K562 (cell line): ENCODE results near the gene APOM. TPM values are rescaled to one million over a fixed set of nuclear protein-coding genes. Genes with fewer than 3 reads are reported as not detected.

Experiments used
- ARID2 ChIP-seq: fragments of 450-650 bp; IDR thresholded peaks from 2 replicates; pipeline ENCODE4 v1.6.1; 2017; ENCODE audit warnings: antibody characterized with exemption, mild to moderate bottlenecking
- BRD9 ChIP-seq: fragments of 450-650 bp; IDR thresholded peaks from 2 replicates; pipeline ENCODE4 v1.6.1; 2018; ENCODE audit warnings: low read depth; ENCODE audit not compliant: partially characterized antibody
- CBX8 ChIP-seq: fragments of 200-600 bp; sonication (generic); IDR thresholded peaks from 2 replicates; pipeline ENCODE4 v1.6.1; 2012; ENCODE audit warnings: borderline replicate concordance, mixed run types, low read depth, mild to moderate bottlenecking, moderate library complexity, mixed read lengths, low read length, control low read depth, inconsistent platforms; ENCODE audit not compliant: poor library complexity, severe bottlenecking; ENCODE audit errors: extremely low read depth
- CC2D1A ChIP-seq: fragments of 450-650 bp; IDR thresholded peaks from 2 replicates; pipeline ENCODE4 v1.6.1; 2017; ENCODE audit warnings: mild to moderate bottlenecking
- HMG20B ChIP-seq: fragments of 250-450 bp; sonication (Bioruptor Pico); IDR thresholded peaks from 2 replicates; pipeline ENCODE4 v1.5.0; 2021; ENCODE audit warnings: mild to moderate bottlenecking
- HNRNPUL1 ChIP-seq: fragments of 200-400 bp; formaldehyde crosslinking; IDR thresholded peaks from 2 replicates; pipeline ENCODE4 v1.6.1; 2017; ENCODE audit warnings: low read length
- JUN ChIP-seq, 2 experiments: sonication (generic) in 1 of 2; formaldehyde crosslinking in 1 of 2; IDR thresholded peaks; 2 replicates each; pipeline versions ENCODE4 v1.6.1 to v1.8.0; 2012 to 2022; ENCODE audit warnings: borderline replicate concordance in 2 of 2, mild to moderate bottlenecking in 2 of 2, improper control_type of control experiment in 1 of 2, low read depth in 1 of 2, low read length in 1 of 2, missing genetic modification reagents in 1 of 2
- KDM2B ChIP-seq: fragments of 250-450 bp; sonication (Bioruptor Pico); IDR thresholded peaks from 2 replicates; pipeline ENCODE4 v1.8.0; 2021; ENCODE audit warnings: mild to moderate bottlenecking, moderate library complexity
- MCM2 ChIP-seq: fragments of 450-650 bp; IDR thresholded peaks from 2 replicates; pipeline ENCODE4 v1.6.1; 2017; ENCODE audit warnings: low read depth, mild to moderate bottlenecking
- RBM25 ChIP-seq: fragments of 200-400 bp; formaldehyde crosslinking; IDR thresholded peaks from 2 replicates; pipeline ENCODE4 v1.6.1; 2018; ENCODE audit warnings: low read length, low read depth, moderate library complexity; ENCODE audit not compliant: severe bottlenecking
- SMAD2 ChIP-seq: fragments of 150-350 bp; IDR thresholded peaks from 2 replicates; pipeline ENCODE4 v1.6.1; 2014; ENCODE audit warnings: low read depth, mild to moderate bottlenecking, low read length
- TAF1 ChIP-seq: IDR thresholded peaks from 2 replicates; pipeline ENCODE4 v1.6.1; 2011; ENCODE audit warnings: mild to moderate bottlenecking, low read length, moderate library complexity; ENCODE audit not compliant: insufficient read depth, control insufficient read depth, severe bottlenecking; ENCODE audit errors: extremely low read depth
- ZNF121 ChIP-seq: sonication (generic); formaldehyde crosslinking; conservative IDR thresholded peaks from 2 replicates; pipeline ENCODE4 v1.8.0; 2022; ENCODE audit warnings: missing genetic modification reagents
- ZNF146 ChIP-seq: IDR thresholded peaks from one replicate; pipeline ENCODE4 v1.6.1; 2018; ENCODE audit warnings: missing compliant biosample characterization; ENCODE audit not compliant: unreplicated experiment
- ZNF445 ChIP-seq: fragments of 250-450 bp; sonication (Bioruptor Pico); IDR thresholded peaks from 2 replicates; pipeline ENCODE4 v1.4.0; 2020; ENCODE audit warnings: low read depth, mild to moderate bottlenecking, moderate library complexity
- ZNF785 ChIP-seq: fragments of 250-450 bp; sonication (Bioruptor Pico); IDR thresholded peaks from 2 replicates; pipeline ENCODE4 v1.4.0; 2020; ENCODE audit warnings: mild to moderate bottlenecking
- polyA plus RNA-seq, 8 experiments: library from polyadenylated mRNA; depleted of rRNA in 4 of 8; stranded (reverse) in 5 of 8; unstranded in 3 of 8; fragments of >200 nt; fragmentation: Nextera tagmentation in 2 of 8; fragmentation: Illumina TruSeq in 1 of 8; extraction: Ambion mirVana in 2 of 8; extraction: Trizol in 1 of 8; gene quantifications; 2 replicates each; pipeline versions ENCODE4 v1.2.1 to v1.2.3, GENCODE V29; 2011 to 2014; ENCODE audit warnings: inconsistent platforms in 1 of 8, missing spikeins in 1 of 8
- total RNA-seq, 7 experiments: library from RNA; depleted of rRNA in 6 of 7; stranded (reverse); fragments of >200 nt in 6 of 7; fragmentation: Illumina TruSeq in 2 of 7; extraction: Trizol in 2 of 7; gene quantifications; 2 replicates each; pipeline versions ENCODE4 v1.2.1 to v1.2.3, GENCODE V29; 2011 to 2021; ENCODE audit warnings: low replicate concordance in 1 of 7
- TF ChIP-seq, protein P1 (sequence below): fragments of 250-450 bp; sonication (Bioruptor Pico); IDR thresholded peaks from 2 replicates; pipeline ENCODE4 v1.9.0; 2021; ENCODE audit warnings: mild to moderate bottlenecking, inconsistent platforms
- TF ChIP-seq, protein P2 (sequence below): fragments of 250-450 bp; sonication (Bioruptor Pico); IDR thresholded peaks from 2 replicates; pipeline ENCODE4 v1.4.0; 2020
- TF ChIP-seq, protein P3 (sequence below): fragments of 250-450 bp; sonication (Bioruptor Pico); IDR thresholded peaks from 2 replicates; pipeline ENCODE4 v1.4.0; 2020; ENCODE audit warnings: mild to moderate bottlenecking
- TF ChIP-seq, protein P4 (sequence below): fragments of 250-450 bp; sonication (Bioruptor Pico); IDR thresholded peaks from 2 replicates; pipeline ENCODE4 v1.4.0; 2020; ENCODE audit warnings: mild to moderate bottlenecking, moderate library complexity

The APOM gene
- total and polyA plus RNA-seq, 9 of the 15 experiments (the other 6 are each of a cell fraction or from before 2014, with no cell fraction given) = 5.7 to 24.3 (median 10.4) TPM

DNA sequence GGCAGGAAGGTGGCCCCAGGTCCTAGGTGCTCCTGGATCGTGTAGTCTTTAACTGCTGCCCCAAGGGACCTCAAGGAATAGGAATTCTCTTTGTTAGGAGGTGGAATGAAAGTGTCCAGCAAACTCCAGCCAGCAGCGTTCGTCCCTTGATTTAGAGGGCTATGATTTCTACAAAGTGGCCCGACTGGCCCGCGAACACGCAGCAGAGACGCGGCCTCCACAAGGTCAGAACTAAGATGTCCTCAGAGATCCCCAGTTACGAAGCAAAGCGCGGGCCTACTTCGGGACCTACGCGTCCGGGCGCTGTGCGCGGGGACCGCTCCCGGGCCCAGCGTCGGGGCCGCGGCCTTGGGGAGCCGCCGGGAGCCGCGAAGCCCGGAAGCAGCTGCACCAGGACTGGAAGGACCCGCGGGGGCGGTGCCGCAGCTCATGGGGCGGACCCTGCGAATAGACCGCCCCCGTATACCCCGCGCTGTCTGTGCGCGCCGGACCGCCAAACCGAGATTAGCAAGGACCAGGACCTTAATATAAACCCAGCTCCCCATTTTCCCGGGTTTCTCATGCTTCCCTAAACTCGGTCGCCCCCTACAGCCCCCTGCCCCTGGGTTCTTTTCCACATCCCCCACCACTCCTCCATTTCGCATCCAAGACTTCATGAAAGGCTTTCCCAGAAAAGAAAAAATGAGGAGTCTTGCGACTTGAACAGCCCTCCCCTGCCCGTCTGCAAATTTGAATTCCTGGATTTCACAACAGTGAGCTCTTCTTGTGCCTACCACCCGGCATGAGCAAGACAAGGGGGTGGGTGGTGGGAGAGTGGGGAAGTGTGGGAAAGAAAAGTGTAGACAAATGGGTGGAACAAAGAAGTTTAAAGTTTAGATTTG, 4.9 kb downstream of the APOM start, which contains the start of gene C6orf47 (continued):
- TF ChIP-seq, protein P1, sequence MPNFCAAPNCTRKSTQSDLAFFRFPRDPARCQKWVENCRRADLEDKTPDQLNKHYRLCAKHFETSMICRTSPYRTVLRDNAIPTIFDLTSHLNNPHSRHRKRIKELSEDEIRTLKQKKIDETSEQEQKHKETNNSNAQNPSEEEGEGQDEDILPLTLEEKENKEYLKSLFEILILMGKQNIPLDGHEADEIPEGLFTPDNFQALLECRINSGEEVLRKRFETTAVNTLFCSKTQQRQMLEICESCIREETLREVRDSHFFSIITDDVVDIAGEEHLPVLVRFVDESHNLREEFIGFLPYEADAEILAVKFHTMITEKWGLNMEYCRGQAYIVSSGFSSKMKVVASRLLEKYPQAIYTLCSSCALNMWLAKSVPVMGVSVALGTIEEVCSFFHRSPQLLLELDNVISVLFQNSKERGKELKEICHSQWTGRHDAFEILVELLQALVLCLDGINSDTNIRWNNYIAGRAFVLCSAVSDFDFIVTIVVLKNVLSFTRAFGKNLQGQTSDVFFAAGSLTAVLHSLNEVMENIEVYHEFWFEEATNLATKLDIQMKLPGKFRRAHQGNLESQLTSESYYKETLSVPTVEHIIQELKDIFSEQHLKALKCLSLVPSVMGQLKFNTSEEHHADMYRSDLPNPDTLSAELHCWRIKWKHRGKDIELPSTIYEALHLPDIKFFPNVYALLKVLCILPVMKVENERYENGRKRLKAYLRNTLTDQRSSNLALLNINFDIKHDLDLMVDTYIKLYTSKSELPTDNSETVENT = peak; percentile 93
- TF ChIP-seq, protein P2, sequence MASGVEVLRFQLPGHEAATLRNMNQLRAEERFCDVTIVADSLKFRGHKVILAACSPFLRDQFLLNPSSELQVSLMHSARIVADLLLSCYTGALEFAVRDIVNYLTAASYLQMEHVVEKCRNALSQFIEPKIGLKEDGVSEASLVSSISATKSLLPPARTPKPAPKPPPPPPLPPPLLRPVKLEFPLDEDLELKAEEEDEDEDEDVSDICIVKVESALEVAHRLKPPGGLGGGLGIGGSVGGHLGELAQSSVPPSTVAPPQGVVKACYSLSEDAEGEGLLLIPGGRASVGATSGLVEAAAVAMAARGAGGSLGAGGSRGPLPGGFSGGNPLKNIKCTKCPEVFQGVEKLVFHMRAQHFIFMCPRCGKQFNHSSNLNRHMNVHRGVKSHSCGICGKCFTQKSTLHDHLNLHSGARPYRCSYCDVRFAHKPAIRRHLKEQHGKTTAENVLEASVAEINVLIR (CRISPR knock-in tag) = no peak; the same call in 1 of the 2 replicates
- TF ChIP-seq CC2D1A (peak; percentile 24; the same call in 1 of the 2 replicates), CBX8 (no peak), HNRNPUL1 (no peak), ZNF785 (CRISPR knock-in tag) (no peak), ZNF445 (CRISPR knock-in tag) (peak; percentile 52; the same call in 1 of the 2 replicates), MCM2 (no peak), ZNF146 (no peak), SMAD2 (no peak), TAF1 (peak; percentile 91), ARID2 (peak; percentile 40; the same call in 1 of the 2 replicates), JUN (IDR thresholded peaks at IDR 0.05; ENCODE audit: borderline replicate concordance, low read depth, low read length) (peak; percentile 59; the same call in 1 of the 2 replicates), JUN (CRISPR knock-in tag; IDR thresholded peaks at IDR 0.05; ENCODE audit: borderline replicate concordance) (no peak), ZNF121 (no peak), RBM25 (no peak), KDM2B (CRISPR knock-in tag) (peak; percentile 97), BRD9 (no peak), HMG20B (CRISPR knock-in tag) (peak; percentile 96)
- TF ChIP-seq, protein P3, sequence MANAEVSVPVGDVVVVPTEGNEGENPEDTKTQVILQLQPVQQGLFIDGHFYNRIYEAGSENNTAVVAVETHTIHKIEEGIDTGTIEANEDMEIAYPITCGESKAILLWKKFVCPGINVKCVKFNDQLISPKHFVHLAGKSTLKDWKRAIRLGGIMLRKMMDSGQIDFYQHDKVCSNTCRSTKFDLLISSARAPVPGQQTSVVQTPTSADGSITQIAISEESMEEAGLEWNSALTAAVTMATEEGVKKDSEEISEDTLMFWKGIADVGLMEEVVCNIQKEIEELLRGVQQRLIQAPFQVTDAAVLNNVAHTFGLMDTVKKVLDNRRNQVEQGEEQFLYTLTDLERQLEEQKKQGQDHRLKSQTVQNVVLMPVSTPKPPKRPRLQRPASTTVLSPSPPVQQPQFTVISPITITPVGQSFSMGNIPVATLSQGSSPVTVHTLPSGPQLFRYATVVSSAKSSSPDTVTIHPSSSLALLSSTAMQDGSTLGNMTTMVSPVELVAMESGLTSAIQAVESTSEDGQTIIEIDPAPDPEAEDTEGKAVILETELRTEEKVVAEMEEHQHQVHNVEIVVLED = no peak; the same call in 1 of the 2 replicates
- TF ChIP-seq, protein P4, sequence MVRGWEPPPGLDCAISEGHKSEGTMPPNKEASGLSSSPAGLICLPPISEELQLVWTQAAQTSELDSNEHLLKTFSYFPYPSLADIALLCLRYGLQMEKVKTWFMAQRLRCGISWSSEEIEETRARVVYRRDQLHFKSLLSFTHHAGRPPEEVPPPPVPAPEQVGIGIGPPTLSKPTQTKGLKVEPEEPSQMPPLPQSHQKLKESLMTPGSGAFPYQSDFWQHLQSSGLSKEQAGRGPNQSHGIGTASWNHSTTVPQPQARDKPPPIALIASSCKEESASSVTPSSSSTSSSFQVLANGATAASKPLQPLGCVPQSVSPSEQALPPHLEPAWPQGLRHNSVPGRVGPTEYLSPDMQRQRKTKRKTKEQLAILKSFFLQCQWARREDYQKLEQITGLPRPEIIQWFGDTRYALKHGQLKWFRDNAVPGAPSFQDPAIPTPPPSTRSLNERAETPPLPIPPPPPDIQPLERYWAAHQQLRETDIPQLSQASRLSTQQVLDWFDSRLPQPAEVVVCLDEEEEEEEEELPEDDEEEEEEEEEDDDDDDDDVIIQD (CRISPR knock-in tag) = no peak
